BJ (cell line): ENCODE results near the gene PPIL6. TPM values are rescaled to one million over a fixed set of nuclear protein-coding genes. Genes with fewer than 3 reads are reported as not detected.

Experiments
- CTCF ChIA-PET: fragments of 350-600 bp; formaldehyde crosslinking; extraction: SDS; loops from one replicate; lab custom pipeline; 2021; ENCODE audit warnings: antibody characterized with exemption, inconsistent platforms; lab: Yijun Ruan, JAX
- POLR2A ChIA-PET: fragments of 300-600 bp; sonication (Branson Sonifier 250); formaldehyde crosslinking; extraction: SDS; loops from one replicate; lab custom pipeline; 2021; ENCODE audit warnings: antibody characterized with exemption; lab: Charles Lee
- DNase-seq: peaks from one replicate; pipeline ENCODE4 v3.0.0-alpha.2; 2011; ENCODE audit warnings: low read depth
- H3K27me3 ChIP-seq: 2 replicates; pipeline ENCODE4 v1.6.0; 2011; ENCODE audit warnings: low read length; ENCODE audit not compliant: control insufficient read depth, insufficient read depth
- H3K36me3 ChIP-seq: 2 replicates; pipeline ENCODE4 v1.5.1; 2011; ENCODE audit warnings: low read length; ENCODE audit not compliant: control insufficient read depth, insufficient read depth
- H3K4me3 ChIP-seq: 2 replicates; pipeline ENCODE4 v1.5.1; 2011; ENCODE audit warnings: low read depth, mild to moderate bottlenecking, control low read depth, low read length
- CTCF ChIP-seq: IDR thresholded peaks from 2 replicates; pipeline ENCODE4 v1.5.1; 2011; ENCODE audit warnings: low read depth, mild to moderate bottlenecking, control low read depth, inconsistent platforms, low read length, moderate library complexity; ENCODE audit not compliant: insufficient read depth
- polyA plus RNA-seq: library from polyadenylated mRNA; depleted of rRNA; stranded (reverse); fragments of >200 nt; gene quantifications from 2 replicates; pipeline ENCODE4 v1.2.3, GENCODE V29; 2011

Gene PPIL6
- polyA plus RNA-seq, 1 experiment: 0.48 TPM

GRCh38 chr6:109360281-109360680 lies 80.1 kb downstream of the PPIL6 start:
- H3K36me3 ChIP-seq: peaks cover 18% of the 10 kb centered on the region
- TF ChIP-seq CTCF: no peak
- CTCF ChIA-PET: no interaction called here
- no peaks in the 10 kb centered on the region for H3K27me3 ChIP-seq
- no peak for DNase-seq
- H3K4me3 ChIP-seq: no peak overlapping the region
- POLR2A ChIA-PET: no interaction called here

- H3K27me3 ChIP-seq: no peaks in the 10 kb centered on the region
- H3K4me3 ChIP-seq: no peak overlapping the region
- TF ChIP-seq CTCF: no peak
- H3K36me3 ChIP-seq: peaks cover 18% of the 10 kb centered on the region
- POLR2A ChIA-PET: no interaction called here
- CTCF ChIA-PET: interaction anchor here (1.3 kb wide), 1 partner anchor 11 kb away, joined by 4 read pairs; no protein-coding TSS in a partner anchor
- no peak for DNase-seq
Observed at GRCh38 chr6:109359248-109359647, 81.2 kb downstream of the PPIL6 start.

- no peak overlapping the region for H3K4me3 ChIP-seq
- no peaks in the 10 kb centered on the region for H3K27me3 ChIP-seq
- DNase-seq: no peak
- CTCF ChIA-PET: interaction anchor here (1.3 kb wide), 1 partner anchor 12 kb away, joined by 4 read pairs; no protein-coding TSS in a partner anchor
- peaks cover 16% of the 10 kb centered on the region for H3K36me3 ChIP-seq
- POLR2A ChIA-PET: no interaction called here
- TF ChIP-seq CTCF: no peak
Observed at GRCh38 chr6:109358204-109358603, 82.2 kb downstream of the PPIL6 start.

- POLR2A ChIA-PET: no interaction called here
Observed at GRCh38 chr6:109356237-109356636, 84.2 kb downstream of the PPIL6 start.

More at GRCh38 chr6:109356237-109356636, 84.2 kb downstream of the PPIL6 start:
- no peak overlapping the region for H3K4me3 ChIP-seq
- H3K27me3 ChIP-seq: no peaks in the 10 kb centered on the region
- peaks cover 10% of the 10 kb centered on the region for H3K36me3 ChIP-seq
- DNase-seq: no peak
- CTCF ChIA-PET: interaction anchor here (0.7 kb wide), 1 partner anchor 11 kb away, joined by 3 read pairs; no protein-coding TSS in a partner anchor
- TF ChIP-seq CTCF: no peak
